NCI-H146 (cell line): ENCODE measurements around the gene KCTD3.

Experiments used
- DNase-seq: peaks from one replicate; lab custom pipeline; 2025; lab: John Stamatoyannopoulos, UW

The KCTD3 gene

DNA sequence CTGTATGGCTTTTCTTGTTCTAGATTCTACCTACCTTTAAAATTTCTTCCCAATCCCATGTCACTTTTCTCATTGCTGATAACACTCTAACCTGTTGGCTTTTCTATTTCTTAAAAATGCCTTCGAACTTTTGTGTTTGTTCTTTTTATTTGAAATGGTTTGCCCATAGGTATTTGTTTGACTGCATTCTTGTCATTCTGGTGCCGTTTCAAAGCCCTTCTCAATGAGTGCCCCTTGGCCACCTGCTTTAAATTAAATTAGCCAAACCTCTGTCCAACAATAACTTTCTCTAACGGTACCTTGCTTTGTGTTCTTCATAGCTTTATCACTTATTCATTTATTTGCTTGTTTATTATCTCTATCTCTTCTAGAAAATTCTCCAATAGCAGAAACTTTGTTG, 38.9 kb downstream of the KCTD3 start:
- DNase-seq = no peak

DNA sequence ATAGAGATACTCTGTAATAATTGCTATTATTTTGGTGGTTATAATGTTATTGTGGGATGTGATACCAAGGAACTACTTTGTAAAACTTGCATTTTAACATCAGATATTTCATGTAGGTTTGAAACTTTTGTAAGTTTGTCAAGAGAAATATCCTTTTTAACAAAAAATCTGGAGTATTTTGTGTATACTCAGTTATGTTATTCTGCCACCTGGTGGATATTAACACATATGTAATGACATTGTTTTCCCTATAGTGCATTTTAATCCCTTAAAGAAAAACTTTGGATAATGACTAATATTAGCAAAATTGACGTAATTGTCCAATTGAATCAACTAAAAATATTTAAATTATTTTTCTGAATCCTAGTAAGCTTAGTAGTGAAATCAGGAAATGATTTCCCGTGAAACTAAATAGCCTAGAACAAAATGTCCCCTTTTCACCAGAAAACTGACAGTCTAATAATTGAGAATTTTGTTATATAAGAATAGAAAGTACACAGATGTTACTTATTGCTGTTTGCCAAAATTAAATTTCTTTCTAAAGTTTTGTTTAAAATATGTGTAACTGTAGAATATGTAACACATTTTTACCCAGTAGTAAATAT, 39.6 kb downstream of the KCTD3 start:
- DNase-seq = no peak

DNA sequence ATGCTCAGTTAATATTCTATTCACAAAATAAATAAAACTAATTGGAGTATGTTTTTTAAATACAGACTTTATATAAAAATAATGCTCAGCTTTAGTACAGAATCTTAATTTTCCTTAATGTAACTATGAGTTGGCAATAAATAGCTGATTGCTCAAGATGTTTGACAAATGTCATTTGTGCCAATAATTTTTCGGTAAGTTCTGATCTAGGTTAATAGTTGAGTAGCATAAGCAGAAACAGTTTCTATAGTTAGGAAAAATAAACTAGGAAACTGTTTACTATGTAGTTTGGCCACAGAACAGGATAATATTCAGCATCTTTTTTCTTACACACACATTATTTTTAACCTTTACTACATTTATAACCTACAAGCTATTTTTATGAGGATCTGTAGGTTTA, 40.3 kb downstream of the KCTD3 start:
- no peak for DNase-seq

DNA sequence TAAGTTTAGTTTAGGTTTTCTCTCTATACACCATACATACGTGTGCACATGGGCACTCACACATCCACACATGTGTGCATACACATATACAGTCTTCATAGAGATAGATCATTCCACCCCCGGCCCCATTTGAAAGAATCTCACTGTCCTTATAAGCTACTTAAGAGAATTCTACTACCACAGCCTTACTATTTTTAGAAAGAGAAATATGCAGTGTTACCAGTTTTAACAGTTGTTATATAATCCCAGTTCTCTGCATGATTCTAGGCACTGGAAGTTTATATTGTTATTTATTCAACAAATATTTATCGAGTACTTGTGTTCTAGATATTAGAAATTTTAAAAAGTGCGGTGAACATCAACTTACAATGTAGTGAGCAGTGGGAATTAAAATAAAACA, 41.5 kb downstream of the KCTD3 start:
- no peak for DNase-seq

DNA sequence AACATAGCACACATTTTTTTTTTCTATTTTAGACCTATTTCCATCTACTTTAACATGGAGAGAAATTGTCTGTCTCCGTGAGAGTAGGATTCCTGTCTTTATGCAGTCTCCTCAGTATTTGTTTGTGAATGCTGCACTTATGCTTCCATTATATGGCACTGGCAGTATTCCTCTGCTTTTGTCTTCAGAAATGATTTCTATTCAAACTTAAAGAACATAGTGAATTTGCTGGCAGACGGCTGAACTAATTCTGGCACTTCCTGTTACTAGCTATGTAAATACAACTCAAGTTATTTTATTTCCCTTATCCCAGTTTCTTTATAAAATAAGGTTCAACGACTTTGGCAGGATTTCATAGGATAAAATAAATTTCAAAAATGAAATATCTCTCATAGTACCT, 45.3 kb downstream of the KCTD3 start:
- DNase-seq = no peak

DNA sequence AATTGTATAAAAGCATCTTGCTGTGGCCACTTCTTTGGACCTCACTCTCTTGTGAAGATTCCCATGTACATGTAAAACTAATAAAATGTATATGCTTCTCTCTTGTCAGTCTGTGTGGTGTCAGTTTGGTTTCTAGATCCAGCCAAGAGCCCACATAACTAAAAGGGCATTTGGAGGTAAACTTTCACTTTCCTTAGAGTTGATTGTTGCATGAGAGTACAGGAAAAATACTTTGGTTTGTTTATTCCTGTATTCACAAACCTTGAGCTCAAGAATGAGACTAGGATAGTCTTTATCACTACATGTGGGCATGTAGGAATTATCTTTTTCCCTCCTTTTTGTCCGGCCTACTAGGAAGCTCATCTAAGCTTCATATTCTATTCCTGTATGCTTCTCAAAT, 50.9 kb downstream of the KCTD3 start:
- DNase-seq = no peak

- no peak for DNase-seq
Measured at GRCh38 chr1:215623162-215623561, 56.1 kb downstream of the KCTD3 start.

DNA sequence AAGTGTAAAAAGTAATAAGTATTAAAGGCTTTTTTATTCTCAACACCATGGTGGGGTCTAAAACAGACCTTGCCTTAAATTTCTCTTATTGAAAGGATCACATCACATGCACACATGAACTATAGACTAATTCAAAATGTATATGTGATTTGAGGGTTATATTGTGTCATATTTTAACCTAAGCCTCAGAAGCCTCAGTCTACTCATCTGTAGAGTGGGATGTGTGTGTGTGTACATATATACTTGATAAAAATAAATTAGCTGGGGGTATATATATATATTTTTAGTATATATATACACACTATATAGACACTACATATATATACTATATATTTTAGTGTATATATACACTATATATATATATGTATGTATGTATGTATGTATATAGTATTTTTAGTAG, 58.8 kb downstream of the KCTD3 start:
- no peak for DNase-seq

- peak; percentile 36 for DNase-seq
Measured at GRCh38 chr1:215631040-215631439, 63.9 kb downstream of the KCTD3 start.

DNA sequence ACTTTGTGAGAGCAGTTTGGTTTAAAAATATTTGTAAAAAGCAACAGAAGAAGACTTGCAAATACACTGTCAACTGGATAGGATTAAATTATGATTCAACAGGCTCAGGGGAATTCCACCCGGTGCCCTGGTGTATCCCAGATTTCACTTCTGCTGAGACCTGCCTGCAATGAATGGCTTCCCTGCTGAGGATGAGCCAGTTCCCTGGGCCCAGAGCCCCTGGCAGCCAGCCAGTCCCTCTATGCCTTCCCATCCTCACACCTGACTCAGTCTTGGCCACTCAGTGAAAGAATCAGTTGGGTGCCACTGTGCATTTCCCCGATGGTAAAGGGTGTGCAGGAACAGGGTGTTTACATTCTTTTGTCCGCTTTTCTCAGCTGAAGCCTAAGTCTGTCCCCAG, 64.4 kb downstream of the KCTD3 start:
- peak; percentile 96 for DNase-seq

- no peak for DNase-seq
Measured at GRCh38 chr1:215635827-215636226, 68.7 kb downstream of the KCTD3 start.

GRCh38 chr1:215636258-215636965, 69.3 kb downstream of the KCTD3 start:
- DNase-seq = peak; percentile 17

DNA sequence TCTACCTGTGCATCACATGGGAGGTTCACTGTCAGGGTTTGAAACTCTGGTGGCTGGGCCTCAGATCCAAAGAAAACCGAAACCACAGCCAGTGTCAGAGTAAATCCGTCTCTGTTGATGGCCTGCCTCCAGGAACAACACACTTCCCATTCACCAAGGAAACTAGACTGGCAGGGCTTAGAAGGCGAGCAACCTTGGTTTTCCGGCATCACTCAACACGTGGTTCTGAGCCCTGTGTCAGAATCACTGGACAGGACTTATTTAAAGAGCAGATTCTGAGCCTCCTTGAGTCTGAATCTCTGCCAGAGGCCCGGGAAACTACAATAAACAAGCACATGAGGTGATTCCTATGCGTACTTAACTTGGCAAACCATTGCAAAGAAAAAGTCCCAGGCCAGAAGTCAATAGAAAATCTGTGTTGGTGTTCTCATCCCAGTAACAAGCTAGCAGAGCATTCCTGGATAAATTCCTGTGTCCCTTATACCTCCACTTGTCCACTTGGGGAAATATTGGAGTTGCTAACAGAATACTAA, 70.0 kb downstream of the KCTD3 start:
- DNase-seq = no peak

DNA sequence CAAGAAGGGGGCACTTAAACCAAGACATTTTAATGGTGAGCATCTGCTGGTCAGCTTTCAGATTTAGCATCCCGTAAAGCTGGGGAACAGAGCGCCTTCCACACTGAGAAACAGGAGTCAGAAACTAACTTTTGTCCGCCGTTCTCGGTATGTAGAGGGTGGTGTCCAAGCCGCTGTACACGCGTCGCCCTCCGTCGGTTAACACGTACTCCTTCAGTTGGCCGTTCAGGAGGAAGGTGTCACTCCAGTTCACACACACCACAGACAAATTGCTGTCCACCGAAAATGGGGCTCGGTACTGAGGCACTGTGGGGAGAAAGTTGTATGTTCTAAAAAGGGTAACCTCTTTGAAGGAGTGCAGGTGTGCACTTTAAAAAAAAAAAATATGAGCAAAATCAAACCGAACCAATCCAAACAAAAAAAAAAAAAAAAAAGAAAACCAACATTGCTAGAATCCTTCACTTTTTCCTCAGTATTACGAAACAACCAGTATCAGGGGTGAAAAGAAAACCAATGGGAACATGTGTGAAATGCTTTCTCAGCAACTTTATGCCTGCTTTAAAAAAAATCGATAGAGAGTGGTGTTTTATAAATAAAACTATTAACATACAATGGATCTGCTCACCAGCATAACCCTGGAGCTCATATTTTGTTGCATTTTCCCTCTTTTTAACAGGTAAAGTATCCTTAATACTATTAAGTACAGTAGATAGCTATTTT, 73.5 kb downstream of the KCTD3 start:
- DNase-seq = no peak

- DNase-seq = no peak
Measured at GRCh38 chr1:215643592-215644321, 76.7 kb downstream of the KCTD3 start.

- DNase-seq = no peak
Measured at GRCh38 chr1:215645182-215645581, 78.1 kb downstream of the KCTD3 start.

- DNase-seq = no peak
Measured at GRCh38 chr1:215645861-215646260, 78.8 kb downstream of the KCTD3 start.

GRCh38 chr1:215647738-215648137, 80.6 kb downstream of the KCTD3 start:
- no peak for DNase-seq

GRCh38 chr1:215648957-215649356, 81.9 kb downstream of the KCTD3 start:
- no peak for DNase-seq

DNA sequence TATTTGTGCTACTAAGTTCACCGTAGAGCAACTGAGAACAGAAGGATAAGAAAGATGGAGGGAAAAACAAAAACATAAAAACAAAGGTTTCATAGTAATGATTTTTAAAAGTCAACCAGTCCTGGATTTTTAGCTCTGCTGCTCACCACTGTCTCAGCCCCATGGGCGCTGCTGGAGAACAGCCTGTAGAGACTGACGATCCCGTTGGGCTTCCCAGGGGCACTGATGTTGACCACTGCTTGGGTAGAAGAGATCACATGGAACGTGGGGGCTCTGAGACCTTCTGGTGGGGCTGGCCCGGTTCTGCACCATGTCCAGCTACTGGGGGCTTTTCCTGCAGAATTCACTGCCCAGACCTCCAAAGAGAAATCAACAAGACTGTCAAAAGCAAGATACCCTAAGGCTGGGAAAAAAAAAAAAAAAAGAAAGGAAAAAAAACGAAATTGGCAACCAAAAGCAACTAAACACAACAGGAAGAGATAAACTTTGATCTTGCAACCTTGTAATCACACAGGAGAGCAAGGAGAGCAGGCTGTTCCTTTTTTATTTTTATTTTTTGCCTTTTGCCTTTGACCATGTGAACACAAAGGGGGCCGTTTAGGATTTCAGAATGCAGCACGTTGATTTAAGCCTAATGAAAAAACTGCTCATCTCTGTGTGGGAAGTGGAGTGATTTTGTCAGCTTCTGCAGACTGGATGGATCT, 83.5 kb downstream of the KCTD3 start:
- DNase-seq = no peak

DNA sequence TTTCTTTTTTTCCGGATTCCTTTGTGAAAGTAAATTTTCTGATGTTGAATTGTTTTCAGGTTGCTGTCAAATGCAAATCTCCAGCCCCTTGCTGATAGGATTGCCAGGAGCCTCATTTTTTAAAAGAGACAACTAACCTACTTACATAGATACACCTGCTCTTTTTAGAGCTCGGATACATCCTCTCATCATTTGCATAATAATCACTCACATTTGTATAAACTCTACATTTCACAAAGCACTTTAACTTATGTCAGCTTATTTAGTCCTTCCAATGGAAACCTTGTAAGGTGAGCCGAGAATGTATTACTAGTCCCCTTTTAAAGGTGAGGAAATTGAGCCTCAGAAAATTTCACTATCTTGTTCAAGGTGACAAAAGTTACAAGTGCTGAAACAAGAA, 84.8 kb downstream of the KCTD3 start:
- DNase-seq = no peak

GRCh38 chr1:215652371-215652770, 85.3 kb downstream of the KCTD3 start:
- DNase-seq = no peak
